Stimulated activated CD4-positive, alpha-beta T cell treated with anti-CD3 and anti-CD28 coated beads, Interleukin-1b, Interleukin-23, amount 100 ng/mL, for 4 hours (primary cell): ENCODE data around the gene TIMP1.

Experiments used
- DNase-seq, 2 donors: peaks; one replicate each; pipeline ENCODE4 v3.0.0-alpha.2; 2020; ENCODE audit warnings: low read depth in 2 of 2

The TIMP1 gene

GRCh38 chrX:47634871-47635575 is 52.8 kb downstream of the TIMP1 start:
- DNase-seq = no peak
